ENCODE measurements around the gene CAPN8. TPM values are rescaled to one million over a fixed set of nuclear protein-coding genes. Genes with fewer than 3 reads are reported as not detected.
A peak's percentile ranks its signal among the peaks of the same experiment; 100 is the strongest.

The CAPN8 gene
- total RNA-seq, 2 experiments from 2014 or later = 0.27 to 0.34 TPM

- Mint-ChIP-seq H3K27ac (no peak overlapping the region), H3K4me3 (no peak overlapping the region), H3K27me3 (no peaks in the 10 kb centered on the region), H3K36me3 (ENCODE audit: low read depth) (no peaks in the 10 kb centered on the region), H3K4me1 (ENCODE audit: low read depth) (no peaks in the 10 kb centered on the region), H3K9me3 (no peaks in the 10 kb centered on the region)
- Histone ChIP-seq H3K27me3 (ENCODE audit: control insufficient read depth in 1 of 2, insufficient read depth in 2 of 2, low read length in 2 of 2) (no peaks in the 10 kb centered on the region), H3K9me3 (ENCODE audit: control insufficient read depth in 1 of 2, insufficient read depth in 1 of 2, low read length in 2 of 2) (no peaks in the 10 kb centered on the region), H3K27ac (ENCODE audit: low read depth in 1 of 2, low read length in 2 of 2) (no peak overlapping the region), H3K4me3 (ENCODE audit: low read length) (no peak overlapping the region), H3K4me1 (ENCODE audit: insufficient read depth, low read length) (no peaks in the 10 kb centered on the region), H3K36me3 (ENCODE audit: insufficient read depth, low read length) (no peaks in the 10 kb centered on the region)
- POLR2A ChIA-PET = no interaction called here
- TF ChIP-seq CTCF (IDR thresholded peaks at IDR 0.05) = no peak
- DNase-seq (peak in 3 of 14 experiments; percentile 5 to 26 (median 16)), ATAC-seq (ENCODE audit: poor library complexity) (no peak)
- intact Hi-C loops (cut with DNase I, micrococcal nuclease) = no loop called here
- CTCF ChIA-PET = no interaction called here
Measured at GRCh38 chr1:223662943-223663342, 2.6 kb downstream of the CAPN8 start.

- Mint-ChIP-seq H3K27me3 (peaks cover 5% of the 10 kb centered on the region), H3K27ac (no peak overlapping the region), H3K4me1 (ENCODE audit: low read depth) (no peaks in the 10 kb centered on the region), H3K36me3 (ENCODE audit: low read depth) (no peaks in the 10 kb centered on the region), H3K9me3 (no peaks in the 10 kb centered on the region), H3K4me3 (no peak overlapping the region)
- Histone ChIP-seq H3K27ac (ENCODE audit: low read depth in 1 of 2, low read length in 2 of 2) (no peak overlapping the region), H3K36me3 (ENCODE audit: insufficient read depth, low read length) (no peaks in the 10 kb centered on the region), H3K4me3 (ENCODE audit: low read length) (no peak overlapping the region), H3K9me3 (ENCODE audit: control insufficient read depth in 1 of 2, insufficient read depth in 1 of 2, low read length in 2 of 2) (no peaks in the 10 kb centered on the region), H3K27me3 (ENCODE audit: control insufficient read depth in 1 of 2, insufficient read depth in 2 of 2, low read length in 2 of 2) (no peaks in the 10 kb centered on the region), H3K4me1 (ENCODE audit: insufficient read depth, low read length) (no peaks in the 10 kb centered on the region)
- ATAC-seq (ENCODE audit: poor library complexity) (no peak), DNase-seq (no peak)
- CTCF ChIA-PET = no interaction called here
- intact Hi-C loops (cut with DNase I, micrococcal nuclease) = no loop called here
- TF ChIP-seq CTCF (IDR thresholded peaks at IDR 0.05) = no peak
- POLR2A ChIA-PET = no interaction called here
Measured at GRCh38 chr1:223659711-223660110, 5.8 kb downstream of the CAPN8 start.

GRCh38 chr1:223657978-223658377 is 7.5 kb downstream of the CAPN8 start:
- intact Hi-C loops (cut with DNase I, micrococcal nuclease) = no loop called here
- DNase-seq (no peak), ATAC-seq (ENCODE audit: poor library complexity) (no peak)
- H3K4me1 ChIP-seq (ENCODE audit: insufficient read depth, low read length) = no peaks in the 10 kb centered on the region
- H3K9me3 ChIP-seq (ENCODE audit: control insufficient read depth in 1 of 2, insufficient read depth in 1 of 2, low read length in 2 of 2) = no peaks in the 10 kb centered on the region
- H3K27me3 ChIP-seq (ENCODE audit: control insufficient read depth in 1 of 2, insufficient read depth in 2 of 2, low read length in 2 of 2) = peaks cover 0 to 2% of the 10 kb centered on the region in 2 experiments
- H3K27ac ChIP-seq (ENCODE audit: low read depth in 1 of 2, low read length in 2 of 2) = no peak overlapping the region
- Mint-ChIP-seq H3K9me3 (no peaks in the 10 kb centered on the region), H3K27me3 (peaks cover 10% of the 10 kb centered on the region), H3K4me3 (no peak overlapping the region), H3K4me1 (ENCODE audit: low read depth) (no peaks in the 10 kb centered on the region), H3K27ac (no peak overlapping the region), H3K36me3 (ENCODE audit: low read depth) (no peaks in the 10 kb centered on the region)
- no peak overlapping the region for H3K4me3 ChIP-seq (ENCODE audit: low read length)
- CTCF ChIA-PET = no interaction called here
- no peak for TF ChIP-seq CTCF (IDR thresholded peaks at IDR 0.05)
- POLR2A ChIA-PET = no interaction called here
- no peaks in the 10 kb centered on the region for H3K36me3 ChIP-seq (ENCODE audit: insufficient read depth, low read length)

All from CD4-positive, alpha-beta T cell (primary cell).